HG03558 (cell line): ENCODE results near the gene UGT1A6.
"Not testable (repeated sequence)": the region's sequence is repeated elsewhere in the genome, so short reads cannot be mapped to it uniquely, and the experiment has no call there.

Source experiments
- ATAC-seq: cut with Tn5 transposase; IDR thresholded peaks from one replicate; pipeline ENCODE4 v1.9.1; 2021; ENCODE audit warnings: moderate number of reproducible peaks; ENCODE audit not compliant: unreplicated experiment; ENCODE audit errors: extremely low read depth

UGT1A6 gene

DNA sequence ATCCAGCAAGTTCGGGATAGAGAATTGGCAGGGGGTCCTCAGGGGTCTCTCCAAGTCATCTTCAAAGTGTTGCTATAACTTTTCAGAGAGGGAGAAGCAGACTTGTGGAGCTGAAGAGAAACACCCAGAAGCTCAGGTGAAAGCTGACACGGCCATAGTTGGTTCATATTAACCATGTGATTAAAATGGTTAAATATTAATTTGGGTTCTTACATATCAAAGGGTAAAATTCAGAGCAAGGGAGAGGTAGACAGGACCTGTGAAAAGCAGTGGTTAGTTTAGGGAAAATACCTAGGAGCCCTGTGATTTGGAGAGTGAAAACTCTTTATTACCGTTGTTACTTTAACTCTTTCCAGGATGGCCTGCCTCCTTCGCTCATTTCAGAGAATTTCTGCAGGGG is at the start of gene UGT1A6:
TSS of gene UGT1A6 (plus strand) at position 243 of the 400 bp plus-strand sequence. CDS start at position 358, 115 bp downstream.
- ATAC-seq, result no peak

DNA sequence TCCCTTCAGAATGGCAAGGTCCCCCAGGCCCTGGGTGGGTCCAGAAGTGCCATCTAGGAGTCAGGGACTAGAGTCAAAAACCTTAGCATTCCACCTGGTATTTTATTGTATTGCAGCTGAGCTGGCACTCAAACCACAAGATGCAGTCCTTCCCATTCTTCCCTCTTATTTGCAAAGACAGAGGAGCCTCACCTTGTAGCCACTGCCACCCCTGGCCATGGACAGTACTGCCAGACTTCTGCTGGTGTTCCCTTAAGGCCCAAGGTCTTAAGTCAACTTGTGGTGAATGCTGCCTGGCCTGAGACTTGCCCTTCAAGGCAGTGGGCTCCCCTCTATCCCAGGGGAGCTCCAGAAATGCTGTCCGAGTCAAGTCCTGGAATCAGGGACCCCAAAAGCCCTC is 49.6 kb upstream of the UGT1A6 start:
- ATAC-seq, result no peak

DNA sequence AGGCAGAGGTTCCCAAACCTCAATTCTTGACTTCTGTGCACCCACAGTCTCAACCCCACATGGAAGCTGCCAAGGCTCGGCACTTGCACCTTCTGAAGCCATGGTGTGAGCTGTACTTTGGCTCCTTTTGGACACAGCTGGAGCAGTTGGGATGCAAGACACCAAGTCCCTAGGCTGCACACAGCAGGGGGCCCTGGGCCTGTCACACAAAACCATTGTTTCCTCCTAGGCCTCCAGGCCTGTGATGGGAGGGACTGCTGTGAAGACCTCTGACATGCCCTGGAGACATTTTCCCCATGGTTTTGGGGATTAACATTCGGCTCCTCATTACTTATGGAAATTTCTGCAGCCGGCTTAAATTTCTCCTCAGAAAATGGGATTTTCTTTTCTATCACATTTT is 46.7 kb upstream of the UGT1A6 start:
- not testable (repeated sequence) for ATAC-seq

DNA sequence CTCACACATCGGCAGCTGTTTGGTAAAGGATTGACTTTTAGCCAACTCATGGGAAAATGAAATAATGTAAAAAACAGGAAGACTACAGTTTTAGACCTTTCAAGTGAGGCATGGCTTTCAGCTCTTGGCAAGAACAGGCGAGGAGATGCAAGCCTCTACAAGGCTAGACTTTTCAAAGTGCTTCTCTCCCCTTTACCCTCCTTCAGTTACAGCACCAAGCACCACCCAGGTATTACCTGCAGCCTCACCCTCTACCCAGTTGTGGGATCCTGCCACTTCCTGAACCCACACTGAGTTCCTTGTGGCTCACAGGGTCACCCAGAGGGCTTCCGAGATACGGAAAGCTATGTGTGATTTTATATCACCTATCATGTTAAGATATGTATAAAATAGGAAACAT is 41.7 kb upstream of the UGT1A6 start:
- ATAC-seq, result no peak

DNA sequence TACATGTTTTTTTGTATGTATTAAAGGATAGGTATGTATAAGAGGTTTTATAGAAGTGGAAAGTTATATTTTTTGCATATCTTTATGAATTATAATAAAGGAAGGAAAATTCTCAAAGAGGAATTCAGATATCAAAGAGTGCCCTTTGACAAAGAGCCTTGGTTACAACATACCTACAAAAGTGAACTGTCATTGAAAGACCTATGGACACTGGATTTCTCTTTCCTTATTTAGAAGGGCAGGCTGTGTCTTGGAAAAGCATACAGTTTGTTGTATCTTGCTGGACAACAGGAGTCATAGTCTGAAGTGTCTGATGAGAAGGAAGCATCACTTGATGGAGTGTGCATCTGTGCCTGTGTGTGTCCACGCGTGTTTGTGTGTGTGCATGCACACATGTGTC is 41.3 kb upstream of the UGT1A6 start:
- no peak for ATAC-seq

DNA sequence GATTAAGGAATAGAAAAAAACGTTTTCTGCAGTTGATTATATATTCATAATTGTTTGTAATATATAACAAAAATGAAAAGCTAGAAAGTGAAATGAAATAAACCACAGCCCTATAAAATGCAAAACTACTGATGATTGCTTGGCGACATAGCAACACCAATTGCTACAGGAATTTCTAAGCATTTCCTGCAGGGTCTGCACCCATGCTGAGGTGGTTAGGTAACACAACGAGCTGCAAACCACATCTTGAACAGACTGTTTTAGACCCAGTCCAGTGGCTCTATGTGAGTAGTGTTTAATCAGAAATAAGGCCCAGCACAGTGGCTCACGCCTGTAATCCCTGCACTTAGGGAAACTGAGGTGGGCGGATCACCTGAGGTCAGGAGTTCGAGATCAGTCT is 38.2 kb upstream of the UGT1A6 start:
- no peak for ATAC-seq

DNA sequence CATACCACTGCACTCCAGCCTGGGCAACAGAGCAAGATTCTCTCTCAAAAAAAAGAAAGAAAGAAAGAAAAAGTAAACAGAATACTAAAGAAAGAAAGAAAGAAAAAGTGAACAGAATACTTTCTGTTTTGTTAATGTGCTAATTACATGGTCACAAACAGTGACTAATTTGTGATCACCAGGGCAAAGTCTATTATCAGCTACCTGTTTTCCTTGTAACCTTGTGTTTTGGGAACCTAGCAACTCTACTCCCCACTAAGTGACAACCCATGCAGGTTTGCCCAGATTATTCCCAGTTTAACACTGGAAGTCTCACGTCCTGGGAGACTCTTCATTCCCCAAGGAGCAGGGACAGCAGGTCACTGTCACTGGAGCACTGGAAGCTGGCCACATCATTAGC is 37.6 kb upstream of the UGT1A6 start:
- no peak for ATAC-seq

DNA sequence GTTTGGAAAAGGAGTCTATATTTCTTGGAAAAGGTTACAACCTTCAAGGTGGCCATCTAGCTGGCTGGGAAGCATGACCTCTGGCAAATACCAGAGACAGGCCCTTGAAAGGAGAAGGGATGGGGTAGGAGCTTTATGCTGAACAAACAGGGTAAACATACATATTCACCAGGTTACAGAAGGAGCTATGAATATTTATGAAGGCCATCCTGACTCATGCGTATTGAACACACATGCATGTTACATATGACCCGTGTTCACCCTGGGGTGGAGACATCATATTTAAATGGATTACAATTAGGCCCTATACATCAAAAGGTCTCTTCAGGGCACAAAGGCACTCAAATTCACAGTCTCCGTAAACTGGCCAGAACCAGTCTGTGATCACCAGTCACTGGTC is 36.7 kb upstream of the UGT1A6 start:
- not testable (repeated sequence) for ATAC-seq

DNA sequence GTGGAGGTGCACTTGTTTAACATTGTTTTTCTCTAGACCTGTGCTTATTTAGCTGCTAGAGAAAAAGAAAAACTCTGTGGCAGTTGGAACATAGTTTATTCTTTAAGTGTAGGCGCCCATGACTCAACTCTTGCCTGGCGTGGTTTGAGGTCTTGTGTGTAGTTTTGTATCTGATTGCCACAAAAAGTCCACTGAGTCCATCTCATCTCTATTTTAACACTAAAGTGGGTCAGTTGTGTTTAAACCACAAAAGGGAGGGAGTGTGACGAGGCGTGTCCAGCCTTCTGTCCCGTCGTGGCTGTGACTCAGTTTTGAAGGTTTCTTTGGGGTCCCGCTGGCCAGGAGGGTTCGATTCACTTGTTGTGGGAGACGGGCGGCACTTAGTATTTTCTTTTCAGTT is 36.2 kb upstream of the UGT1A6 start:
- ATAC-seq, result no peak

DNA sequence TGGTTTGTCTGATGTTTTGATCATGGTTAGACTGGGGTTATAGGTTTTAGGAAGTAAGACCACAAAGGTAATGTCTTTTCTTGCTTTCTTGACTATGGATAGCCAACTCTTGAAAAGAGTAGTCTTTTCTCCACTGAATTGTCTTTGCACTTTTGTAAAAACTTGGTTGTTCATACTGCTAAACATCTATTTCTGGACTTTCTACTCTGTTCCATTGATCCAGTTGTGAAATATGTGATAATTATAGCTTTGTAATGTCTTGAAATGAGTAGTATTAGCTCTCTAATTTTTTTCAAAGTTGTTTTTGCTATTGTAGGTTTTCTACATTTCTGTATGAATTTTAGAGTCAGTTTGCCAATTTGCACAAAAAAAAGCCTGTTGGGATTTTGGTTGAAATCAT is 34.1 kb upstream of the UGT1A6 start:
- ATAC-seq, result no peak

DNA sequence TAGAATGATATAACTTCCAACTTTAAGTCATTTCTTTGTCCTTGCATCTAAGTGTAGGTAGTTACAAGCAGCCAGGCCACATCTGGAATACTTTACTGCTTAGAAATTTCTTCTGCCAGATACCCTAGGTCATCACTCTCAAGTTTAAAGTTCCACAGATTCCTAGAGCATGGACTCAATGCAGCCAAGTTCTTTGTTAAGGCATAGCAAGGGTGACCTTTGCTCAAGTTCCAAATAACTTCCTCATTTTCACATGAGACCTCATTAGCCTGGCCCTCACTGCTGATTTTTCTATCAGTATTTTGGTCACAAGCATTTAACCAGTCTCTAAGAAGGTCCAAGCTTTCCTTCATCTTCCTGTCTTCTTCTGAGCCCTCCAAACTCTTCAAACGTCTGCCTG is 28.8 kb upstream of the UGT1A6 start:
- no peak for ATAC-seq

DNA sequence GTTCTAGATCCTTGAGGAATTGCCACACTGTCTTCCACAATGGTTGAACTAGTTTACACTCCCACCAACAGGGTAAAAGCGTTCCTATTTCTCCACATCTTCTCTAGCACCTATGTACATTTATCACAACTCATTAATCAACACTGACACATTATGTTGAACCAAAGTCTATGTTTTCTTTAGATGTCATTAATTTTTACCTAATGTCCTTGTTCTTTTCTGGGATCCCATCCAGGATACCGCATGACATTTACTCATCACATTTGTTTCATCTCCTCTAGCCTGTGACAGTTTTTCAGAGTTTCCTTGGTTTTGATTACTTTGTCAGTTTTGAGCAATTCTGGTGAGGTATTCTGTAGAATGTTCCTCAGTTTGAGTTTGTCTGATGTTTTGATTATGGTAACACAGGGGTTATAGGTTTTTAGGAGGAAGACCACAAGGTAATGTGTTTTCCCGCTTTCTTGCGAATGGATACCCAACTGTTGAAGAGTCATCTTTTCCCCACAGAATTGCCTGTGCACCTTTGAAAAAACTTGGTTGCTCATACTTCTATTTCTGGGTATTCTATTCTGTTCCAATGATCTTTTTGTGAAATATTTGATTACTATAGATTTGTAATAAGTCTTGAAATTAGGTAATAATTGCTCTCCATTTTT is 24.0 kb upstream of the UGT1A6 start:
- ATAC-seq, result no peak

DNA sequence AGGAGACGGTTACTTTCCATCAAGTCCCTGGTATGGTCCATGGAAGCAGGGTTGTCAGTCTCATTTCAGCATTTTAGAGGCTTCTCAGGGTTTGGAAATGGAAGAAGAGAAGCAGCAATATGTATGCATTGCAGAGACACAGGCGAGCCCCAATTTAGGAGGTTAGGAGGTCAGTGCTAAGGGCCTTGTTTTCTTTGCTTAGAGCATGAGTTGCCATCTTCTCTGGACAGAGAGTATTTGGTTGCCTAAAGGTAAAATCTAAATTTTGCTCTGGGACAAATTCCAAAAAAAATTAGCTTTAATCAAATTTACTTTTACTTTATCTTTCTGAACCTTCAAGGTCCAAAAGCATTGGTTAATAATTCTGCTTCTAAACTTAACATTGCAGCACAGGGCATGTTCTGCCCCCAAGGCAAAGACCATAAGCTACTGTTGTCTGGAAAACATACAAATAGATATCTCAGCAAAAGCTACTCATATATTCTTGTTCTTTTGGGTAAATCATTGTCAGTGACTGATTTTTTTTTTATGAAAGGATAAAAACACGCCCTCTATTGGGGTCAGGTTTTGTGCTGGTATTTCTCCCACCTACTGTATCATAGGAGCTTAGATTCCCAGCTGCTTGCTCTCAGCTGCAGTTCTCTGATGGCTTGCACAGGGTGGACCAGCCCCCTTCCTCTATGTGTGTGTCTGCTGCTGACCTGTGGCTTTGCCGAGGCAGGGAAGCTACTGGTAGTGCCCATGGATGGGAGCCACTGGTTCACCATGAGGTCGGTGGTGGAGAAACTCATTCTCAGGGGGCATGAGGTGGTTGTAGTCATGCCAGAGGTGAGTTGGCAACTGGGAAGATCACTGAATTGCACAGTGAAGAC is 21.2 kb upstream of the UGT1A6 start, which contains the start of gene UGT1A9:
TSS of gene UGT1A9 (plus strand) at position 609 of the 872 bp plus-strand sequence. CDS start at position 646, 37 bp downstream.
- ATAC-seq, result no peak

DNA sequence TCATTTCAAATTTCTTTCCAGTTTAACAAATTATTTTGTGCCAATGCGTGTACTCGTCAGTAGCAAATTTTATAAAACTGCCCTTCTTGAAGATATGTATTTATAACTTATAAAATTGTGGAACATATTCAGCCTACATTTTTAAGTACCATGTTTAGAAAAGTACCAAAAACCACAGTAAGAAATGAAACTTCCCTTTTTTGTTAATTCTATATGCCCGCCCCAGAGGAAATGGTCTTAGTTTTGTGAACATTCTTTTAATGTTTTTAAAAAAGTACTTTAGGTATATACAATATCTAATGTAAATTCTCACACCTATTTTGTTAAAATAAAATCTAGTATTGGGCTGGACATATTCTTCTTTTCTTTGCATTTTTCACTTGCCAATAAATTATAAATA is 19.8 kb upstream of the UGT1A6 start:
- ATAC-seq, result no peak

DNA sequence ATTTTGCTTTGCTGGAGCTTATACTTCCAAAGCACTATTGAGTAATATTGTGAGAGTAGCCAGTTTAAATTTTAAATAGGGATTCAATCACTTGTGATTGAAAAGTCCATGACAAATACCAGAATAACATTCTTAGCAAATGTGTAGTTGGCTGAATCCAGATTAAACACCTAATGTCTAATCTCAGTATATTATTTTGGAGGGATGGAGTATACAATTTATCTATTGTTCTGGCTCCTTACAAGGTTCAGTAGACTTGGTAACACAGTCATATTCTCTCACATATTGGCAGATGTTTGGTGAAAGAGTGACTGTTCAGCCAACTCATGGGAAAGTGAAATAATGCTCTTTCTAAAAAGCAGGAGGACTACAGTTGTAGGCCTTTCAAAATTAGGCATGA is 18.8 kb upstream of the UGT1A6 start:
- no peak for ATAC-seq

DNA sequence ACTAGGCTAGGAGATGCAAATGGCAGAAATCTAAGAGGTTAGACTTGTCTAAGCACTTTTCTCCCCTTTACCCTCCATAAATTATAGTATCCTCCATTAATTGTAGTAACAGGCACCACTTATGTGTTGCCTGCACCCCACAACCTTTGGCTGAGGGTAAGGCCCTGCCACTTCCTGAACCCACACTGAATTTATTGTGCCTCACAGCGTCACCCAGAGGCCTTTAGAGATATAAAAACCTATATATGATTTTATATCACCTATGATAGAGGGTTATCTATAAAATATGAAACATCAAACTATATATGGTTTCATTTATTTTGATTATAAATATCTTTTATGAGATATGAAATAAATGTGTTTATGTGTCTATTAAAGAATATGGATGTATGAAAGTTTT is 18.4 kb upstream of the UGT1A6 start:
- no peak for ATAC-seq

DNA sequence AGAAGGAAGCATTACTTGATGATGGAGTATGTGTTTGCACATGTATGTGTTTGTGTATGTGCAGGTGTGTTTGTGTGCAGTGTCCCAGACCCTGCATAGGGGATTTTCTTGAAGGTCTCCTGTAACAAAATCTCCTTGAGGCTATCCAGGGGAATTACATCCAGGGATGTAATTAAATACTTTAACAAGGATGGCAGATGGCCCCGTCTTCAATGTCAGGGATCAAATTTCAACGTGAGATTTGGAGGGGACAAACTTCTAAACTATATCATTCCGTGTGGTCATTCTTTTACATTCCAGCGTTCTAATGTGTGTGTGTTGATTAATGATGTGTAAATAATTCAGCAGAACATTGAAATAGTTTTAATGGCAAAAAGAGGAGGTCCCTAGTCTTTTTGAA is 17.7 kb upstream of the UGT1A6 start:
- ATAC-seq, result no peak

DNA sequence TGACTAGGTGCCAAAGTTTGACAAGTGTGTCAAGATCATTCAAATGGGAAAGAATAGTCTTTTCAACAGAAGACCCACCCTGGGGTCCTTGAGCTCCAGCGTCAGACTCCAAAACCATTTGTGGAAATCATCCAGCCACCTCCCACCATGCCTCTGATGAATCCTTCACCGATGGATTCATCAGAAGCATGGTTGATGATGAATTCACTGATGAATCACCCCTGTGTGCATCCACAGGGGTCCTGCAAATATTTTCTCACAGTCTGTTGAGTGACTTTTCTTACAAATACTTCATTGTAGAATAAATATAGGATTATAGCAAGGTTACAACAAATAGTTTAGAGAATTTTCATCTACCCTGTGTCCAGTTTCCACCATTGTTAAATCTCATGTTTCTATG is 16.6 kb upstream of the UGT1A6 start:
- no peak for ATAC-seq

DNA sequence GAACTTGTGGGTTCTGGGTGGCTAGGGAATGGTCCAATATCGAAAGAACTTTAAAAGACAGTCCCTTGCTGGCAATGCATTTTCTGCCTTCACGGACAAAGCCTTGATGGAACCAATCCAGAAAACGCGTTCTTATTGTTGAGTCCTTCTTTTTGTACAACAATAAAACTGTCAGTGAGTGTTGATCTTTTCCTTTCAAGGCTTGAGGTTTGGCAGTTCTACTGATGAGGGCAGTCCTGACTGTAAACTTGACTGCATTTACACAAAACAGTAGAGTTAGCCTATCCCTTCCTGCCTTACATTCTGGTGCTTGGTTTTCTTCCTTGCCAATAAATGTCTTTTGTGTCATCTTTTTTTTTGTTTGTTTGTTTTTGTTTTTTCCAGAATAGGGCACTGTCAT is 13.5 kb upstream of the UGT1A6 start:
- no peak for ATAC-seq

DNA sequence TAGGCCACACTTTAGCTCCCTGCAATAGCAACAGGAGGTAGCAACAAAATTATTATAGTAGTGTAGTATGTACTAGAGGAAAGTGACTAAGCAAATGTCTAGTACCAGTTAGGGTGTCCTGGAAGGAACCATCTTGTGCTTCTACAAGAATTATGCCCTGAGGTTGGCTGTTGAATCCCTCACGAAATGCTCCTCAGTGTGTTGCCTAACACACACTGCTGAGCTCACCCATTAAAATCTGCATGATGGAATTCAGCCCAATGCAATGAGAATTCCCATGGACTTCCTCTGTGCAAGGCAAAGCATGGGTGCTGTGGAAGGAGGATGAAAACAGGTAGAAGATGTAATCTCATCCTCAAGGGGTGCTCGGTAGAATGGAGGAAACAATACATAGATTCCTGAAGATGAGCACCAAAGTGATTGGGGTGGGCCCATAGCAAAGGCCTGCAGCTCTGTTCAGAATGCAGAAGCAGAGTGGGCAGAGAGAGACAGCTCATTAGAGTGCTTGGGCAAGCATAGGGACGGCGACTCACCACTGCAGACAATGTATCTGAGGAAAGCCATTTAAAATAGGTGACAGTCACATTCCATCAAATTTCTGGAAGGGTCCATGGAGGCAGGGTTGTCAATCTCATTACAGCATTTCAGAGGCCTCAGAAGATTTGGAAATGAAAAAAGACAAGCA is 12.2 kb upstream of the UGT1A6 start:
- ATAC-seq, result no peak

DNA sequence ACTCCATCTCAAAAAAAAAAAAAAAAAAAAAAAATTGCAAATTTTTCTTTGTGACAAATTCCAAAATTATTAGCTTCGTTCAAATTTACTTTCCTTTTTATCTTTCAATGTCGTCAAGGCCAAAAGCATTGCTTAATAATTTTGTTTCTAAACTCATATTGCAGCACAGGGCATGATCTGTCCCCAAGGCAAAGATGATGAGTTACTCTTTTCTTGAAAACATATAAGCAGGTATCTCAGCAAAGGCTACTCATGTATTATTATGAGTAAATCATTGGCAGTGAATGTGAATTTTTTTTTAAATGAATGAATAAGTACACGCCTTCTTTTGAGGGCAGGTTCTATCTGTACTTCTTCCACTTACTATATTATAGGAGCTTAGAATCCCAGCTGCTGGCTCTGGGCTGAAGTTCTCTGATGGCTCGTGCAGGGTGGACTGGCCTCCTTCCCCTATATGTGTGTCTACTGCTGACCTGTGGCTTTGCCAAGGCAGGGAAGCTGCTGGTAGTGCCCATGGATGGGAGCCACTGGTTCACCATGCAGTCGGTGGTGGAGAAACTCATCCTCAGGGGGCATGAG is 11.1 kb upstream of the UGT1A6 start, which contains the start of gene UGT1A7:
TSS of gene UGT1A7 (plus strand) at position 381 of the 579 bp plus-strand sequence. CDS start at position 418, 37 bp downstream.
- ATAC-seq, result no peak
